Body of pancreas (tissue), 4 donors: ENCODE measurements around the gene DMRT3. TPM values are rescaled to one million over a fixed set of nuclear protein-coding genes. Genes with fewer than 3 reads are reported as not detected.
"Not testable (repeated sequence)": the region's sequence is repeated elsewhere in the genome, so short reads cannot be mapped to it uniquely, and the experiment has no call there.

ENCODE experiments used
- ATAC-seq: fragments of 150-250 bp; one replicate; pipeline ENCODE4 v1.9.1; 2016
- DNase-seq, 4 donors: peaks; one replicate each; pipeline ENCODE4 v3.0.0-alpha.2; 2019
- H3K27ac ChIP-seq, 4 donors: fragments of 200-600 bp; sonication (generic); 1 replicate in 3 of 4; 2 replicates in 1 of 4; pipeline versions ENCODE4 v1.5.1 to v1.6.1; 2016 to 2019; ENCODE audit warnings: mild to moderate bottlenecking in 1 of 4, mixed read lengths in 1 of 4, moderate library complexity in 1 of 4
- H3K27me3 ChIP-seq, 2 donors: fragments of 200-600 bp; sonication (generic); one replicate each; pipeline ENCODE4 v1.6.0; 2016; ENCODE audit warnings: mild to moderate bottlenecking in 1 of 2
- H3K36me3 ChIP-seq, 2 donors: fragments of 200-600 bp; sonication (generic); replicated peaks in 1 of 2; 2 replicates each; pipeline ENCODE4 v1.5.1; 2016; ENCODE audit warnings: low read depth in 2 of 2; ENCODE audit not compliant: insufficient read depth in 1 of 2
- H3K4me1 ChIP-seq: fragments of 200-600 bp; sonication (generic); one replicate; pipeline ENCODE4 v1.6.0; 2016
- H3K4me3 ChIP-seq, 2 donors: fragments of 200-600 bp; sonication (generic); 1 replicate in 1 of 2; 2 replicates in 1 of 2; pipeline ENCODE4 v1.5.1; 2016 to 2019
- H3K9me3 ChIP-seq, 3 donors: fragments of 200-600 bp; sonication (generic); 1 replicate in 2 of 3; 2 replicates in 1 of 3; pipeline ENCODE4 v1.5.1; 2016
- POLR2A ChIP-seq, 3 donors: fragments of 450-650 bp; IDR thresholded peaks; one replicate each; pipeline ENCODE4 v1.6.1; 2016; ENCODE audit warnings: antibody characterized with exemption in 3 of 3, mild to moderate bottlenecking in 2 of 3
- whole genome bisulfite sequencing, 2 donors: methylation state at CpG; one replicate each; pipeline ENCODE4 v1.1.5; 2017; 5-methylcytosine and 5-hydroxymethylcytosine counted together
- intact Hi-C: fragments of 100-400 bp; cut with DNase I; formaldehyde crosslinking; loops from one replicate; pipeline ENCODE4 v1.15.1; 2023
- total RNA-seq, 2 donors: library from RNA; depleted of rRNA; stranded (reverse); fragments of >200 nt; gene quantifications; one replicate each; pipeline ENCODE4 v1.1.0, GENCODE V29; 2016
- TF ChIP-seq, protein P1 (sequence below), 7 experiments: fragments of 450-650 bp in 4 of 7; fragments of 200-600 bp in 3 of 7; sonication (generic) in 3 of 7; IDR thresholded peaks; one replicate each; pipeline ENCODE4 v1.5.1; 2016 to 2019; ENCODE audit warnings: antibody characterized with exemption in 7 of 7

DMRT3 gene
- total RNA-seq, 2 donors from 2014 or later, result not detected

DNA sequence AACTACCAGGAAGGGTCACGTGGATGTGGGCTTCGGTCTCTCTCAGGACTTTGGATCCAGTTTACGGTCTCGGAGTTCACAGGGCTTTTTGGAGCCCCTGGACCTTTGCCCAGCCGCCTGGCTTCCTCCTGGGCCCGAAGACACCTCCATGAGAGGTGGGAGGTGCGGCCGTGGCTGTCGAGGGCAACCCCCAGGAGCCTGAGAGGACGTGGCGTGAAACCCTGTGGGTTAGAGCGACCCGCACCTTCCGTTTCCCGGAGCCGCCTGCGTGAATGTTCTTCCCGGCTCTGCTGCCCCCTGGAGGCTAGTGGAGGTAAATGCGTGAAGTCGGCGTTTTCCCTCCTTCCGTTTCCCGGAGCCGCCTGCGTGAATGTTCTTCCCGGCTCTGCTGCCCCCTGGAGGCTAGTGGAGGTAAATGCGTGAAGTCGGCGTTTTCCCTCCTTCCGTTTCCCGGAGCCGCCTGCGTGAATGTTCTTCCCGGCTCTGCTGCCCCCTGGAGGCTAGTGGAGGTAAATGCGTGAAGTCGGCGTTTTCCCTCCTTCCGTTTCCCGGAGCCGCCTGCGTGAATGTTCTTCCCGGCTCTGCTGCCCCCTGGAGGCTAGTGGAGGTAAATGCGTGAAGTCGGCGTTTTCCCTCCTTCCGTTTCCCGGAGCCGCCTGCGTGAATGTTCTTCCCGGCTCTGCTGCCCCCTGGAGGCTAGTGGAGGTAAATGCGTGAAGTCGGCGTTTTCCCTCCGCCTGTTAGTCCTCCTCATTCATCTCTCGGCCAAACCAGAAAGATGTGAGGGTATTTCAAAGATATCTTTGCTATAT, 22.1 kb downstream of the DMRT3 start:
- H3K27ac ChIP-seq, H3K9me3 ChIP-seq, intact Hi-C loops, H3K4me3 ChIP-seq, H3K4me1 ChIP-seq, H3K27me3 ChIP-seq, DNase-seq, H3K36me3 ChIP-seq, ATAC-seq: not testable (repeated sequence)
- WGBS, 2 donors, result 51 to 83% methylated on average over 19 to 21 of the region's 55 CpGs
- TF ChIP-seq, protein P1, sequence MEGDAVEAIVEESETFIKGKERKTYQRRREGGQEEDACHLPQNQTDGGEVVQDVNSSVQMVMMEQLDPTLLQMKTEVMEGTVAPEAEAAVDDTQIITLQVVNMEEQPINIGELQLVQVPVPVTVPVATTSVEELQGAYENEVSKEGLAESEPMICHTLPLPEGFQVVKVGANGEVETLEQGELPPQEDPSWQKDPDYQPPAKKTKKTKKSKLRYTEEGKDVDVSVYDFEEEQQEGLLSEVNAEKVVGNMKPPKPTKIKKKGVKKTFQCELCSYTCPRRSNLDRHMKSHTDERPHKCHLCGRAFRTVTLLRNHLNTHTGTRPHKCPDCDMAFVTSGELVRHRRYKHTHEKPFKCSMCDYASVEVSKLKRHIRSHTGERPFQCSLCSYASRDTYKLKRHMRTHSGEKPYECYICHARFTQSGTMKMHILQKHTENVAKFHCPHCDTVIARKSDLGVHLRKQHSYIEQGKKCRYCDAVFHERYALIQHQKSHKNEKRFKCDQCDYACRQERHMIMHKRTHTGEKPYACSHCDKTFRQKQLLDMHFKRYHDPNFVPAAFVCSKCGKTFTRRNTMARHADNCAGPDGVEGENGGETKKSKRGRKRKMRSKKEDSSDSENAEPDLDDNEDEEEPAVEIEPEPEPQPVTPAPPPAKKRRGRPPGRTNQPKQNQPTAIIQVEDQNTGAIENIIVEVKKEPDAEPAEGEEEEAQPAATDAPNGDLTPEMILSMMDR (IDR thresholded peaks at IDR 0.05), result peak in 3 of 7 experiments; percentile 11 to 48 (median 35)

DNA sequence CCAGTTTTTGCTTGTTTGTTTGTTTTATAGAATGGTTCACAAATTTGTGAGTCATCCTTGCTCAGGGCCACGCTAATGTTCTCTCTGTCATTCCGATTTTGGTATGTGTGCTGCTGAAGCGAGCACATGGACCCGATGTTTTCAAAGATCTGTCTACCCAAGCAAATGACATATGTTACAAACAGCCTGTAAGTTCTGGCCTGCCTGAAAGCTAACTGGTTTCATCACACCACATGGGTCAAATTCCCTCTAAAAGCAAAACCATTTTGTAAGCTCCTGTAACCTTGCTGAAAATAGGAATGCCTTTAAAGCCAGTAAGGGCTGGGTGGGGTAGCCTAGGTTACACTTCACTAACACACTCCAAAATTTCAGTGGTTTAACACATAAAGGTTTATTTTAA, 25.4 kb downstream of the DMRT3 start:
- peaks cover 0 to 5% of the 10 kb centered on the region in 2 donors for H3K27me3 ChIP-seq
- WGBS, 2 donors, result 65 to 81% methylated on average over 4 of the region's 4 CpGs
- no peaks in the 10 kb centered on the region for H3K36me3 ChIP-seq
- H3K4me3 ChIP-seq, result no peak overlapping the region
- TF ChIP-seq POLR2A (IDR thresholded peaks at IDR 0.05), result no peak
- TF ChIP-seq, protein P1 (IDR thresholded peaks at IDR 0.05), result no peak
- H3K9me3 ChIP-seq, result no peaks in the 10 kb centered on the region
- intact Hi-C loops, result no loop called here
- DNase-seq (no peak), ATAC-seq (no peak)
- no peaks in the 10 kb centered on the region for H3K4me1 ChIP-seq
- no peak overlapping the region for H3K27ac ChIP-seq

DNA sequence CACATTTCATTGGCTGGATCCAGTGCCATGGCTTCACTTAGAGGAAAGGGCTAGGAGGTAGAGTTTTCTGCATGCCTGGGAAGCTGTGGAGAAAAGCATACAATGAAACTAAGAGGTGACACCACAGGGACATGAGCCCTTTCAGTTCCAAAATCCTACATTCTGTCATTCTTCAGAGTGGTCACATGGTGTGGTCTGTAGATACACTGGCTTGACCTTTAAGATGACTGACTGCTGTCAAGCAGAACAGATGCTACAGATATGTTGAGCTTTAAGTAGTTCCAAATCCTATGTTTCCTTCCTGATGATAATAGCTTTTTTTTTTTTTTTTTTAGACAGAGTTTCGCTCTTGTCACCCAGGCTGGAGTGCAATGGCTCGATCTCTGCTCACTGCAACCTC, 26.2 kb downstream of the DMRT3 start:
- 84 to 89% methylated on average over 2 of the region's 2 CpGs for WGBS, 2 donors
- Histone ChIP-seq H3K36me3 (no peaks in the 10 kb centered on the region), H3K4me3 (no peak overlapping the region), H3K9me3 (no peaks in the 10 kb centered on the region), H3K27me3 (peaks cover 0 to 5% of the 10 kb centered on the region in 2 donors), H3K27ac (no peak overlapping the region), H3K4me1 (no peaks in the 10 kb centered on the region)
- intact Hi-C loops, result no loop called here
- DNase-seq (no peak), ATAC-seq (no peak)
- TF ChIP-seq, protein P1 (IDR thresholded peaks at IDR 0.05), result no peak
- no peak for TF ChIP-seq POLR2A (IDR thresholded peaks at IDR 0.05)

DNA sequence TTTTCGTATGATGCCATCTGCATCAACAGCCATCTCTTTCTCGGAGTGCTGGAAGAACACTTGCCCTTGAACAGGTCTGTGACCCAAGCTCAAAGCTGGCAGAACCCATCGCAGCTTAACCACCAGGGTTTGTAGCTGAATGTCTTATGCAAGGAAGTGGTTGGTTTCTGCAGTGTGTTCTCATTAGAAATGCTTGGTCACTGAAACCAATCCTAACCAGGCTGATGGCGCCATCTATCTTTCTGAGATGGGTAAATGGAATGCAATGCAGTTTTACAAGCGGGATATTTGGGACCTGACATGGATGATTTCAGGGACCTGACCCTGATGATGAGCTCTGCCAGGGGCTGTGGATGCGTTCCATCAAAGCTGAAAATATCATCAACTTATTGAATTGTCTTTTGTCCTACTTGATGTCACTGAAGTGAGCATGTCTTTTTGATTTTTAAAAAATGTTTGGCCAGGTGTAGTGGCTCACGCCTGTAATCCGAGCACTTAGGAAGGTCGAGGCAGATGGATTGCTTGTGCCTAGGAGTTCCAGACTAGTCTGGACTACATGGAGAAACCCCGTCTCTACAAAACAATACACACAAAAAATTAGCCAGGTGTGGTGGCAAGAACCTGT, 28.7 kb downstream of the DMRT3 start:
- peak; percentile 62 for ATAC-seq
- WGBS, 2 donors, result 27 to 30% methylated on average over 10 of the region's 10 CpGs

More for the DNA sequence above, 28.7 kb downstream of the DMRT3 start:
- Histone ChIP-seq H3K4me3 (no peak overlapping the region), H3K27me3 (peaks cover 0 to 5% of the 10 kb centered on the region in 2 donors), H3K4me1 (no peaks in the 10 kb centered on the region), H3K9me3 (no peaks in the 10 kb centered on the region), H3K36me3 (no peaks in the 10 kb centered on the region), H3K27ac (no peak overlapping the region)
- intact Hi-C loops, result no loop called here
- DNase-seq, result peak; percentile 19 to 42 (median 28)
- no peak for TF ChIP-seq POLR2A (IDR thresholded peaks at IDR 0.05)
- TF ChIP-seq, protein P1 (IDR thresholded peaks at IDR 0.05), result peak; percentile 19 to 64 (median 56)
